ENCODE data around the gene ITGA2B.
"Not testable (repeated sequence)": the region's sequence is repeated elsewhere in the genome, so short reads cannot be mapped to it uniquely, and the experiment has no call there.

GRCh38 chr17:44394112-44394511, 4.7 kb upstream of the ITGA2B start:
- TF ChIP-seq CTCF, POLR2AphosphoS5, EP300 (IDR thresholded peaks at IDR 0.05): not testable (repeated sequence)

Measured in upper lobe of left lung (tissue), 4 donors.